DND-41 (cell line): ENCODE measurements around the gene GATA5.

Experiments used
- ATAC-seq: fragments of 200-7000 bp; cut with Tn5 transposase; 3 replicates; pipeline ENCODE4 v1.9.1; 2021; ENCODE audit warnings: low read depth; ENCODE audit not compliant: insufficient read depth
- DNase-seq: peaks from one replicate; pipeline ENCODE4 v3.0.0-alpha.2; 2020
- H2AFZ ChIP-seq: 2 replicates; pipeline ENCODE4 v1.6.0; 2012; ENCODE audit warnings: low read depth, low read length
- H3K27ac ChIP-seq: 2 replicates; pipeline ENCODE4 v1.5.1; 2012; ENCODE audit warnings: low read length, inconsistent platforms
- H3K27me3 ChIP-seq: fragments of 200-600 bp; sonication (generic); 2 replicates; pipeline ENCODE4 v1.6.0; 2012; ENCODE audit warnings: low read length, mild to moderate bottlenecking, inconsistent platforms; ENCODE audit not compliant: insufficient read depth, poor library complexity
- H3K36me3 ChIP-seq: 2 replicates; pipeline ENCODE4 v1.5.1; 2012; ENCODE audit warnings: low read length, inconsistent platforms; ENCODE audit not compliant: insufficient read depth
- H3K4me1 ChIP-seq: 2 replicates; pipeline ENCODE4 v1.5.1; 2012; ENCODE audit warnings: mild to moderate bottlenecking, low read length; ENCODE audit not compliant: insufficient read depth
- H3K4me2 ChIP-seq: 2 replicates; pipeline ENCODE4 v1.6.0; 2012; ENCODE audit warnings: mild to moderate bottlenecking, moderate library complexity, low read length, inconsistent platforms; ENCODE audit not compliant: insufficient read depth
- H3K4me3 ChIP-seq, 2 experiments: fragments of 200-600 bp in 1 of 2; shearing (Covaris generic) in 1 of 2; 2 replicates each; pipeline ENCODE4 v1.5.1; 2012 to 2016; ENCODE audit warnings: inconsistent platforms in 2 of 2, low read length in 2 of 2, mild to moderate bottlenecking in 2 of 2, low read depth in 1 of 2, moderate library complexity in 1 of 2
- H3K79me2 ChIP-seq: 2 replicates; pipeline ENCODE4 v1.6.0; 2012; ENCODE audit warnings: low read length, inconsistent platforms; ENCODE audit not compliant: insufficient read depth
- H3K9ac ChIP-seq: 2 replicates; pipeline ENCODE4 v1.6.0; 2012; ENCODE audit warnings: low read depth, mild to moderate bottlenecking, inconsistent platforms, low read length, moderate library complexity
- H3K9me3 ChIP-seq: 2 replicates; pipeline ENCODE4 v1.5.1; 2012; ENCODE audit warnings: low read length, moderate library complexity, mild to moderate bottlenecking, inconsistent platforms; ENCODE audit not compliant: insufficient read depth, severe bottlenecking
- H4K20me1 ChIP-seq: 2 replicates; pipeline ENCODE4 v1.6.0; 2012; ENCODE audit warnings: low read length; ENCODE audit not compliant: insufficient read depth
- CTCF ChIP-seq: IDR thresholded peaks from 2 replicates; pipeline ENCODE4 v1.5.1; 2012; ENCODE audit warnings: borderline replicate concordance, low read length, moderate library complexity, mild to moderate bottlenecking; ENCODE audit not compliant: poor library complexity, severe bottlenecking; ENCODE audit errors: extremely low read depth
- EZH2 ChIP-seq: IDR thresholded peaks from 3 replicates; pipeline ENCODE4 v1.6.1; 2012; ENCODE audit warnings: borderline replicate concordance, low read depth, mild to moderate bottlenecking, moderate library complexity, low read length, inconsistent platforms; ENCODE audit not compliant: severe bottlenecking

The GATA5 gene

GRCh38 chr20:62452475-62453095, 23.2 kb downstream of the GATA5 start:
- Histone ChIP-seq H3K36me3 (no peaks in the 10 kb centered on the region), H3K4me2 (no peak overlapping the region), H3K4me1 (no peaks in the 10 kb centered on the region), H3K9me3 (no peaks in the 10 kb centered on the region), H2AFZ (no peak overlapping the region), H3K27me3 (peaks cover 6% of the 10 kb centered on the region), H3K9ac (no peak overlapping the region), H3K79me2 (no peaks in the 10 kb centered on the region), H3K4me3 (no peak overlapping the region), H4K20me1 (peaks cover 9% of the 10 kb centered on the region; the same call in 1 of the 2 replicates), H3K27ac (no peak overlapping the region)
- ATAC-seq, result no peak
- DNase-seq, result no peak
- TF ChIP-seq CTCF, result no peak
- no peak for TF ChIP-seq EZH2

GRCh38 chr20:62451970-62452369, 23.8 kb downstream of the GATA5 start:
- TF ChIP-seq EZH2, result no peak
- TF ChIP-seq CTCF, result no peak

GRCh38 chr20:62451156-62451767, 24.5 kb downstream of the GATA5 start:
- no peak for ATAC-seq
- Histone ChIP-seq H3K4me3 (no peak overlapping the region), H3K9me3 (no peaks in the 10 kb centered on the region), H3K27ac (no peak overlapping the region), H3K9ac (no peak overlapping the region), H3K4me1 (no peaks in the 10 kb centered on the region), H4K20me1 (peaks cover 17% of the 10 kb centered on the region; the same call in 1 of the 2 replicates), H3K4me2 (no peak overlapping the region), H3K36me3 (no peaks in the 10 kb centered on the region), H3K79me2 (no peaks in the 10 kb centered on the region), H3K27me3 (peaks cover 5% of the 10 kb centered on the region), H2AFZ (no peak overlapping the region)
- TF ChIP-seq CTCF, result no peak
- no peak for TF ChIP-seq EZH2
- DNase-seq, result no peak

More at GRCh38 chr20:62451970-62452369, 23.8 kb downstream of the GATA5 start:
- no peak overlapping the region for H3K9ac ChIP-seq
- peaks cover 6% of the 10 kb centered on the region for H3K27me3 ChIP-seq
- ATAC-seq, result no peak; the same call in 2 of the 3 replicates
- no peaks in the 10 kb centered on the region for H3K4me1 ChIP-seq
- peaks cover 10% of the 10 kb centered on the region; the same call in 1 of the 2 replicates for H4K20me1 ChIP-seq
- no peaks in the 10 kb centered on the region for H3K79me2 ChIP-seq
- H3K36me3 ChIP-seq, result no peaks in the 10 kb centered on the region
- H3K27ac ChIP-seq, result no peak overlapping the region
- no peak overlapping the region for H3K4me2 ChIP-seq
- DNase-seq, result no peak
- no peaks in the 10 kb centered on the region for H3K9me3 ChIP-seq
- H2AFZ ChIP-seq, result no peak overlapping the region
- H3K4me3 ChIP-seq, result no peak overlapping the region
